ENCODE data around the gene VDR.

The VDR gene

DNA sequence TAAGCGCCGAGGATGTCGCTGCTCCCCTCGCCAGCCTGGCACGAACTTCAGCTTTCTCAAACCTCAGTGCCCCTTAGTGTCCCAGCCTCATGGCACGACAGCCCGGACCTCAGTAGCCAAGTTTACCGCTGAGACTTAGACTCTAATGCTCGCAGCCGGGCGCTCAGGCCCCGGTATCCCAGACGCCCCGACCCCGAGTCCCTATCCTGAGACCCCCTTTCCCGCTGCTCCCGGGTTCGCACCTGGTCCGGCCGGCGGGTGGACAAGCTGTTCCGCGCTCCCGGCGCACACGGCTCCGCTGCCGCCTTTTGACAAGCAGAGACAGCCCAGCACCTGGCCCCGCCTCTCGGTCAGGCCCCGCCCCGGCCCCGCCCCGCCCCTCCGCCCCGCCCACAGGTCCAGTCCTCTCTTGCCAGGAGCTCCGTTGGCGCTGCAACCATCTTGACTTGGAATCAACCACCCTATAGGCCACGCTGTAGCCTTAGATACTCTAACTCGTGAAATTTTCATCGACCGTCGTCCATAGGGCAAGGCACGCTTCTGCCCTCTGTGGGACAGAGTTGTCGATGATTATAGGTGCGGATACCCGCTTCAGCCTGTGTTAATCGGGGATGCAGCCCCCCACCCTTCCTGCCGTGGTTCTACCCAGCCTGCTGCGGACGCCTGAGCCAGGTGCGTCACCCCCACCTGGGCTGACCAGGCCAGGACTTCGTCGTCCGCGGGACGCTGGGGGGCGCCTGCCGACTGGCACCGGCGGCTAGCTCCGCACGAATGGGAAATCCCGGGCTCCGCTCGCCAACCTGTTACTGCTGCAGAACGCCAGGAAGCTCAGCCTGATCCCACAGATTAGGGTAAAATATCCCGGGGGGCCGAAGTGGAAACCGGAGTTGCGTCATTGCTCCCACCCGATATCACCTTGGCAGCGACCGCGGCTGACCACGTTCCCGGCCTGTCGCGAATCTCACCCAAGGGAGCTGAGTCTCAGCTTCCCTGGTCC lies at the start of gene VDR:
VDR (minus strand) TSS at position 282 of the 997 bp plus-strand sequence. CDS start 25,881 bp downstream, outside the sequence.
- peak; percentile 61 for DNase-seq (ENCODE audit: low read depth)

DNA sequence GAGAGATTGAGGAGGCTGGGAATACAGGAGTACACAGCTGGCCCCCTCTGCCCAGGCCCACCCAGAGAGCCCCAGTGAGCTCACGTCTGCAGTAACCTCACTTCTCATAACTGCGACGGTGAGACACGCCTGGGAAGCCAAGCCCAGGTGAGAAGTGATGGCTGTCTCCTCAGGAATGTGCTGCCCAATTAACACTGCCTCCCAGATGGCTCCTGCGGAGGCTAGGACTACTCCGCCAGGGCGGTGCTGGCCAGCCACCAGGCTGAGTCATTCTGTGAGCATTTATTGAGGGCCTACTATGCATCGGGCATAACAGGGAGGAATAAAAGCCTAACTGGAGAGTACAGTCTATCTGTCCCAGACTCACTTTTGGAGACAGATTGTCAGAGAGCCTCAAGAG lies 49.3 kb upstream of the VDR start:
- no peak for DNase-seq (ENCODE audit: low read depth)

DNA sequence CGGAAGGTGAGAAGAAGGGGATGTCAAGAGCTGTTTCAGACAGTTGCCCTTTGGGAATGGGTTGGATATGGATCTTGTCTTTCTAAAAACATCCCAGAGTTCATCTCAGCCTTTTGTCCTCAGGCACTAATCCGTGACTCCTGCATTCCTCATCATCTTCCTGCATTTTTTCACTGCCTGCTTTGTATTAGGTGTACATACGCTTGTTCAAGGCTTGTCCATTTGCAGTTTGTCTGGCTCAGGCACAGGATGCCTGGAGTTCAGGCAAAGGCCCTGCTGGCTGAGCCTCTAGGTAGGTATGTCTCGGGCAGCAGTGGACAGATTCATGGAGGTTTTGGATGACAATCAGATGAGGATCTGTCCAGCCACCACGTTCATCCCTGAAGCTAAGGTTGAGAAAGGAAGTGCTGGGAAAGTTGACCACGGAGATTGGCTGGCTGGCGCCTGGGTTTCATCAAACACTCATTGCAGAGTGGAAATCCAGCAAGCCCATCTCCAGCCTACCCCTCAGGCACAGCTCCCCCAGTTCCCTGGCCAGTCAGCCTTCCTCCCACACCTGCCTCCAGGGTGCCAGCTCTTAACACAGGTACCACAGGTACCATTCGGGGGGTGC lies 46.2 kb upstream of the VDR start:
- DNase-seq (ENCODE audit: low read depth), result no peak

DNA sequence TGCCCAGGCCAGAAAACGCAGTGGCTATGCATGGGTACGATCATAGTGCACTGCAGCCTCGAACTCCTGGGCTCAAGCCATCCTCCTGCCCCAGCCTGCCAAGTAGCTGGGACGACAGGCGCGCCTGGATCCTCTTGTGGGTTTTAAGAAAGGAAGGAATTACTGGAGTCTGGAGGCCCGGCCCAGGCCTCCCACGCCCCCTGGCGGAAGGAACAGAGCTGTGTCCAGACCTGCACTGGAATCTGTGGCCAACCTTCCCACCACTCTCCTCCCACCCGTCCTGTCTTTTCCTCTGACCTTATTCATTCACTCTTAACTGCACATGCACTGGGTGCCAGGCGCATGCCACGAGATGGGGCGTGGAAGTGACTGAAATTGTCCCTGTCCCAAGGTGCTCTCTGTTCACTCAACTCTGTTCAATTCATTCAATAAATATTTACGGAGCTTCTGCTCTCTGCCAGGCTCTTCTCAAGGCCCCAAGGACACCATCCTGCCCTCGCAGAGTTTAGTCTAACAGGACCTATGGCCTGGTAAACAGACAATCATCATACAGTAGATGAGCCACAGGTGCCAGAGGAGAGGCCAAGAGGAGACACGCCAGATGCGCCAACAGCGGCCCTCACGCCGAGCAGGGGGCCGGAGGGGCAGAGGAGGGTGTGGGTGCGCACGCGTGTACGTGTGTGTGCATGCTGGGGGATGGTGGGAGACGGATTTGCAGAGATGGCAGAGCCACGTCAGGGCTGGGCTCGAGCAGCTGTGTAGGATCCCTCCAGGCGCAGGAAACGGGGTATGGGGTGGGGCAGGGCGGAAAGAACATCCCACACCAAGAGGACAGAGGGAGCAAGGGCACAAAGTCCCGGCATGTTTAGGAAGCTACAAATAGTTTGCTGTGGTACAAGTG lies 44.9 kb upstream of the VDR start:
- peak; percentile 32 for DNase-seq (ENCODE audit: low read depth)

DNA sequence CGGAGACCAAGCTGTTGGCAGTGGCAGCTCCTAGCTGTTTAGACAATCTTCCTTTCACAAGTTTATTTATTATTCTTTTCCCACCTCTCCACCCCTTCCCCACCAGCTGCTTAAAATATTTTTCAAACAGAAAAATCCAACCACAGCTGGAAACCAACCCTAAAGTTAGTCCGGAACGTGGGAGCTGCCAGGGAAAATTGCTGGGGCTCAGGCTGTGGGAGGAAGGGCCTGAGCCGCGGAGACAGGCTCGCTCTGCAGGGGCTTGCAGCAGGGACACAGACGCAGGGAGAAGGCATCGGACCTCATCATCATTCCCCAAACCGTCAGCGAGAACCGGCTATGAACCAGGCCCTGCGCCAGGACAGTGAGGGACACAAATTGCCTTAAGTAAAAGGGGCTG lies 42.5 kb upstream of the VDR start:
- no peak for DNase-seq (ENCODE audit: low read depth)

DNA sequence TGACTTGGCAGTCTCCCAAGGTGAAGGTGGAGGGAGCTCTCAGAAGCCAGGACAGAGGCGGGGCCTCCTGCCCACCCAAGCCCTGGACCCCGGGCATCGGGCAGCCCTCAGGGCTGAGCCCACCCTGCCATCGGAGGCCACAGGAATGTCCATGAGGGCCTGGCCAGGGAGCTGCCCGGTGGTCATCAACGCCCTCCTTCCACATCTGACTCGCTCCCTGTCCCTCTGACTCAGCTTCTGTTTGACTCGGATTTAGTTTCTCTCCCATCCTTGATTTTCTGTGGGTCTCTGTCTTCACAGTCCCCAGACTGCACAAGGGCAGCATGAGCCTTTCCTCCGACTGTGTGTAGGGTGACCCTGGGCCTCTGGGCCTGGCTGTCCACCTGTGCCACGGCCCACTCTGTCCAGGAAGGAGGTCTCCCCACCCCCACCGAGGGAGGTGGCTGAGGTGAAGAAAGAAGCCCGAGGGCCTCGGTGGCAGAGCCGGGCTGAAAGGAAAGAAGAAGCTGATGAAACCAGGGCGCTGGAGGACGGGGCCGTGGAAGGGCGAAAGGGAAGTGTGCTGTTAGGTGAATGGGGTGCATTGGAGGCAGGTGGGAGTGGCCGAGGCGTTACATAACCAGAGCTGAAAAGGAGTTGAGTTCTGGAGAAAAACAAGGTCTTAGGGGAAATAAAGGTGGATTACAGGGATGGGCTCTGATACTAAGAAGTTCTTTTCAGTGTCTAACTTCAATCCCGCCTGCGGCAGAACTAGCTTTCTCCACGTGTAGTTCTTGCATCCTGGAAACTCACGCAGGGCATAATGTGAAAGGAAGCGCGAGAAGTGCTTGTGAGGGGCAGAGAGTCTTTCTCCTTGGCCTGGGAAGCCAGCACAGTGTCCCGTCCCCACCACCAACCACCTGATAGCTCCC lies 41.9 kb upstream of the VDR start:
- DNase-seq (ENCODE audit: low read depth), result no peak

DNA sequence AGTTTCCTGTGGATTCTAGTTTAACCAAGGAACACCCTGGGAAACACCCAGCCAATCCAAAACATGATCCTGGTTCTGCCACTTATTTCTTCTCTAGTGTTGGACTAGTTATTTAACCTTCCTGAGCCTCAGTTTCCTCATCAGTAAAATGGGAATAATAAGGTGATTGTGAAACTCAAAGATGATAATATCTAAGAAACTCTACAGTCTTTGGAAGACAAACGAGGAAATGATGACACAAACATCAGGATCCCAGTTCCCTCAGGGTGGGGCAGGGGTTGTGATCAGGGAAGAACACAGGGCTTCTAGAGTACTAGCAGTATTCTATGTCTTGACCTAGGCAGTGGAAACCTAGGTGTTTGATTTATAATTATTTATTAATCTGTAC lies 40.5 kb upstream of the VDR start:
- no peak for DNase-seq (ENCODE audit: low read depth)

DNA sequence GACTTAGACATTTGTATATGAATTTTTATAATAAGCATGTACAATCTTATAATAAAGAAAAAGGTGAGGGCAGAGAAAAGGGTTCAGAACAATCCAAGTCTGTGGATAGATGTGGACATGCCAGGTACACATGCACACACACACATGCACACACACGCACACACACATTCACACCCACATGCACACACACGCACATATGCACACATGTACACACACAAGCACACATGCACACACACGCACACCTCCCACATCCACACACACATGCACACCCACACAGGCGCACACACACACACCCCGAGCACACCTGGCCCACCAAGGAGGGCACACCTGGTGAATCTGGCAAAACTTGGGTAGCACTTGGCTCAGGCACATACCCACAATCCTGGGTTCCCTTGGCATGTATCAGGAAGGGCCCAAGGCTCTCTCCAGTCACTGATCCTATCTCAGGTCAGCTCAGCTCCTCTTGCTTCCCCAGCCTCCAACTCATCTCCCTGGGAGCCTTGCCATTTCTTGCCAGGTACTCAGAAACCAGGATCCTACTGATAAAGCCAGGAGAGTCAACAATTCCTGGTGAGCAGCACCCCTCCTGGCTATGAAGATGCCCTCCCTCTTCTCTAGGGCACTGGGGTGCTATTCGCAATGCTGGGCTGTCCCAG lies 40.0 kb upstream of the VDR start:
- no peak for DNase-seq (ENCODE audit: low read depth)

DNA sequence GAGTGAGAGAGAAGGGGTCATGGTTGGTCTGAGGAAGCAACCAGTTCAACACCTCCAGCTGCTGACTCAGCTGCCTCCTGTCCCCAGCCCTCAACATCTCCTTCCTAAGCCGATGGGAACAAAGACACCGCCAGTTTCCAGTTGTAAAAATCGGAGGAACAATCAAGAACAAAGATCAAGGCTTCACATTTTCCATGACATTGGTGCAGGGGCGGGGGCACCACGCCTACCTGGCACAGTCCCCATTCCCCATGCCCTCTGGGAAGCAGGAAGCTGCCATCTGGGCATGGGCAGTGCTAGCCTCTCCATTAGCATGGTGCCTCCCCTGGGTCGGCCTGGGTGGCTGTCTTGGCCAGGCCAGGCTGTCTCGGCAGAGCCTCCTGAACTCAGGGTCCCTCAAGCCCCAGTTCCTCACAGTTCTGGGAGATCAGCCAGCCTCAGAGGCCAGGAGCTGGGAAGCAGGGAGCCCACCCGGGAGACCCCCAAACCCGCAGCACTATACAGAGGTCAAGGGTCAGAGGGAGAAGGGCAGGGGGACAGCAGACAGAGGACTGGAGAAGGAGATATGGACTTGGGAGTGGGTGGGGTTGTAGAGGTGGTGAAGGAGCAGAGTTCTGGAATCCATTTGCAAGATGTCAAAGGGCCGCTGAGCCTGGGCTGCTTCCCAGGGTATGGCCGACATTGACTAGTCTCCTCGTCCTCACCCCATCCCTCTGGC lies 39.0 kb upstream of the VDR start:
- DNase-seq (ENCODE audit: low read depth), result no peak

DNA sequence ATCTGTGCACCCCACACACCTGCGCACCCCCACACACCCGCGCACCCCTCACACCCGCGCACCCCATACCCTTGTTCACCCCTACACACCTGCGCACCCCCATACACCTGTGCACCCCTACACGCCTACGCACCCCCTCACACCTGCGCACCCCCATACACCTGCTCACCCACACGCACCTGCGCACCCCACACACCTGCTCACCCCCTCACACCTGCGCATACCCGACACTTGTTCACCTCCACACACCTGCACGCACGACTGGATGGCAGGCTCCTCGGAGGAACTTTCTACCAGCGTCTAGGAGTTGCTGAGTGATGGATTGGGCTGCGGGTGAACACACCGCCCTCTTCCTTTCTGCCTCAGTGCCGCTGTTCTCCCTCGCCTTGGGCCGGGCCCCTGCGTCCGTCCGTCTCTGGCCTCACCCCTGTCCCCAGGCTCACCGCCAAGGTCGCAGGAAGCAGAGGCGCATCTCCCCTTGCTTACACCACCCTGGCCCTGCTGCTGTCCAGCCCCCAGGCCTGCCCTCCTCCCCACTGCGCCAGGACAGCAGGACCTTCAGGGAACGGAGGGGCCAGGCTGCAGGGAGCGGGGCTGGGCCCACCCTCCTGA lies 37.9 kb upstream of the VDR start:
- DNase-seq (ENCODE audit: low read depth), result no peak

DNA sequence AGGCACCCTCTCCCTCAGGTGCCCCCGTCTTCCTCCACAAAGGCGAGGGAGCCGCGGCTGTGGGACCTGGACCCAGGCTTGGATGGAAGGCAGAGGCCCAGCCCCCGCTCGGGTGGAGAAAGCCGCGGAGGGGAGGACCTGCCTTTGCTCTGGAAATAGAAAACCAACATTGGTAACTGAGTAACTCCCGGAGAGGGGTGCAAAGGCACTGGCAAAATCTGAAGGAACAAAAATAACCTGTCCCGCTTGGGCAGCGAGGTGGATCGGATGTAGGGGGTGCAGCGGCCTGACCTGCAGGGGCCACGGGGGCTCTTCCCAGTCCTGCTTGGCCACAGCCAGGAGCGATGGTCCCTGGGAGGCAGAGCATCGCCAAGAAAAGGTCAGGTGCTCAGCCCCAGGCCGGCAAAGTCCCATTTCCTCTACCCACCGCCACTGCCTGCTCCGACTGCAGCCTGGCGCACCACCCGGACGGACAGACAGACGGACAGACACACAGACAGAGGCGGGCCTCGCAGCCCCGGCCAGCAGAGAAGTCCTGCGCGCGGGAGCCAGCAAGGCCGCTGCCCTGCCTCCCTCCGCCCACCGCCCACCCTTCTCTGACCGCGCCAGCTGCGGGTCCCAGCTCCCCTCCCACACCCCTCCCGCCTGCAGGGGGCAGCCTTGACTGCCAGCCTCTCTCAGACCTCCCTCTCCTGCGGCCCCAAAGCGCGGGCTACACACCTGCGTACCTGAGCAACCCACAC lies 37.2 kb upstream of the VDR start:
- no peak for DNase-seq (ENCODE audit: low read depth)

DNA sequence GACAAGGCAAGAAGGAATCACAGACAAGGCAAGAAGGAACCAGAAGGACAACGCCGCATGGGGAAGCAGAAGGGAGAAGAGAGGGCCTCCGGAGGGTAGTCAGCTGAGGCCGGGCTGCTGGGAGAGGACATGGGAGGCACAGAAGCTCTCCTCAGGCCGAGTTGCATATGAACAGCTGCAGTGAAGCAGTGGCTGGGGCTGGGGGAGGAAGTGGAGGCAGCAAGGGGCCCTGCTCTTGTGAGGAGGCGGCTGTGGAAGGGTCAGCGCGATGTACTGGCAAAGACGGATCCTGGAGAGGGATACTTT lies 36.6 kb upstream of the VDR start:
- DNase-seq (ENCODE audit: low read depth), result no peak

DNA sequence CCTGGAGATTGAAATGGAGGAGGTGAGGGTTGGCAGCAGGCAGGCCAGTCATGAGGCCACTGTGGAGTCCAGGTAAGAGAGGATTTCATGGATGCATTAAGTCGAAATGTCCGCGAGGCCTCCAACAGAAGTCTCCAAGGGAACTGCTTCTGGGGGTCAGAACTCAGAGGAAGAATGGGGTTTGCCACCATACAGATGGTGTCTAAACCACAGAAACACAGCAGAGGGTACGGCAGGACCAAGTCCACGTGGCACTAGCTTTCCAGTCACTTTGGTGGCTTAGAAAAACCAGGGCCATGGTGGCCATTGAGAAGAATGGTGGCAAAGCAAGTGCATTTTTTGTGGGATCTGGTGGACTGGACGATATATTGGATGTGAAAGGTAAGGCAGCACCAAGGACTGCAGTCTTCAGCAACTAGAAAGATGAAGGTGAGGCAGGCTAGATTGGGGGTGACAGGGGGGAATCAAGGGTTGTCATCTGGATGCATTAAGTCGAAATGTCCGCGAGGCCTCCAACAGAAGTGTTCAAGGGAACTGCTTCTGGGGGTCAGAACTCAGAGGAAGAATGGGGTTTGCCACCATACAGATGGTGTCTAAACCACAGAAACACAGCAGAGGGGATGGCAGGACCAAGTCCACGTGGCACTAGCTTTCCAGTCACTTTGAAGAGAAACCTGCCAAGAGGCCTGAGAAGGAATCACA lies 36.1 kb upstream of the VDR start:
- DNase-seq (ENCODE audit: low read depth), result no peak

DNA sequence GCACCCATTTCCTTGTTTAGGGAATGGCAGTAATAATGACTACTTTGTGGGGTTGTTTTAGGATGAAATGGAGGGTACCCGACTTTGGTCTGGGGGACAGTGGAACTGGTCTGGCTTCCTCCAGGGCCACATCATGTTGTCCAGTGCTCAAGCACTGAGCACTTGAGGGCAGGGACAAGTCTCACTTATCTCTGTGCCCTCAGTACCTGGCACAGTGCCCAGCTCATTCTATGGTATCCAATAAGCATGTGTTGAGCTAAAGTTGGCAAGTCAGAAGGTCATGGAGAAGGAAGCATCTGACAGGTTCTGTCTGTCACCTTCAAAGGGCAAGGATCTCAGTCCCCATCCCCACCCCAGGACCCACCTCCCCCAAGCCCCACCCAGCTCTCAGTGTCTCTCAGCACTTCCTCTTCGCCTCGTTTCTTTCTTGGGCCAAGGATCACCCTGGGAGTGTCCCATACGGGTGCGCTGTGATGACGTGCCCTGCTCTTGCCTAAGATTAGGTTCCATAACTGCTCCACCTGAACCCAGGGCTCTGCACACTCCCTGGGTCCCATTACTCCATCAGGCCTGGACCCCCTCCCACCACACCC lies 34.3 kb upstream of the VDR start:
- DNase-seq (ENCODE audit: low read depth), result no peak

DNA sequence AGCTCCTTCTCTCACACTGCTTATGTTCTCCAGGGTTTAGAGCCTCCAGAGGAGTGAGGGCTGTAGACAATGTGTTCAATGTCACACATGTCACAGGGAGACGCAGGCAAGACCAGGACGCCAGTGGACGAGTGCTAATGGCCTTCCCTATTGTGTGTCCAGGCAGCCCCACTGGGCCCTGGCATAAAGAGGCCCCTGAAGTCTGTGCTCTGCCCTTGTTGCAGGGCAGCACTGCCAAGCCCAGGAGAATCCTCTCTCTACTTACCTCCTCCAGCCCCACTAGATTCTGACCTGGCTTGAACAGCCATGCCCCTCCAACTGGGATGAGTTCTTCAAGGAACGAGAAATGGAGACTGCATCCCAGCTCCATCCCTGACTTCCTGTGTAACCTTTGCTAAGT lies 33.8 kb upstream of the VDR start:
- DNase-seq (ENCODE audit: low read depth), result no peak

DNA sequence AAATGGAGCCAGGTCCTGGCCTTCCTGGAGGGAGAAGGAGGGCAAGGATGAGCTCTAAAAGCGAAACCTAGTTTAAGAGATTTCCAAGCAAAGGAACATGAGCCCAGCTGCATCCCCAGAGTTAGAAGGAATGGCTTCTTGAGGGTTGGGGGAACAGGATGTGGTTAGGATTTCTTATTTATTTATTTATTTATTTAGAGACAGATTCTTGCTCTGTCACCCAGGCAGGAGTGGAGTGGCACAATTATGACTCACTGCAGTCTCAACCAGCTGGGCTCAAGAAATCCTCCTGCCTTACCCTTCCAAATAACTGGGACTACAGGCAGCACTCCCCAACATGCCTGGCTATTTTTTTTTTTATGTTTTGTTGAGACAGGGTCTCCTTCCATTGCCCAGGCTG lies 33.3 kb upstream of the VDR start:
- DNase-seq (ENCODE audit: low read depth), result no peak

DNA sequence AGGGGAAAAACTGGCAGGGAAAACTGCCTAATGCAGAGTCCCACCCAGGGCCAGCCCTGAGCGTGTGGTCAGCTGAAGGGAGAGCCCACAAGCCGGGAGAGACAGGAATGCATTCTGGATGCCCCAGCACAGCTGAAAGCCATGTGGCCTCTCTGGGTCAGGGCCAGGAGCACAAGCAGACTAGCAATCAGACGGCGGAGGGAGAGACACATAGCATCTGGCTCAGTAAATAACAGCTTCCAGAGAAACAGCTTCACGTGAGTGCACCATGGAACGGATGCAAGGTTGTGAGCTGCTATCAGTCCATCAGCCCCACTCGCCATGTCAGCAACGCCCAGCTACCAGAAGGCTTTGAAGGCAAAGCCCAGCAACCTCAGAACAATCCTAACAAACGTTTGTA lies 30.4 kb upstream of the VDR start:
- DNase-seq (ENCODE audit: low read depth), result no peak

DNA sequence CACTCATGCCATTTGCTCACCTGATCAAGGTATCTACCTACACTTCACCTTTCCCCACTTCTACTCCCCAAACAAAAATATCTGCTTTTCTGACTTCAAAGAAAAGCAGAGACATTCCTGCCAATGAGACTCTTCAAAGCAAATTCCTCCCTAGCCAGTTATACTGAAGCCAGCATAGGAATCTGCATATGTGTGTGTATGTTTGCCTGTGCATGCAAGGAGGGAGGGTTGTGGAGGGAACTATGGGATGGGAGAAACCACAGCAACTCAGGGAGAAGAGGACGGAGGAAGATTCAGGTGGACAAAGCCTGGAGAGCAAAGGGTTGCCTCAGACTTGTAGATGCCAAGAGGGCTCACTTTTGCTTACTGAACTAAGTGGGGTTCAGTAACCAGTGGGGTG lies 26.4 kb upstream of the VDR start:
- no peak for DNase-seq (ENCODE audit: low read depth)

All from activated T-cell treated with anti-CD3 and anti-CD28 coated beads for 24 hours (primary cell).